SK-N-SH (cell line): ENCODE data around the gene FAM9C.

ENCODE experiments used
- RXRA ChIP-seq: IDR thresholded peaks from 2 replicates; pipeline ENCODE4 v1.4.0; 2012; ENCODE audit warnings: low read depth, mild to moderate bottlenecking, borderline replicate concordance
- SMC3 ChIP-seq: IDR thresholded peaks from 2 replicates; pipeline ENCODE4 v1.6.1; 2012; ENCODE audit warnings: low read depth, low read length, improper control_type of control experiment
- YY1 ChIP-seq: IDR thresholded peaks from 2 replicates; pipeline ENCODE4 v1.4.0; 2012; ENCODE audit warnings: low read depth, mild to moderate bottlenecking
- TF ChIP-seq, protein P1 (sequence below): fragments of 200-600 bp; sonication (generic); IDR thresholded peaks from 2 replicates; pipeline ENCODE4 v1.6.1; 2017; ENCODE audit warnings: antibody characterized with exemption, mild to moderate bottlenecking, moderate library complexity
- TF ChIP-seq, protein P2 (sequence below): IDR thresholded peaks from 2 replicates; pipeline ENCODE4 v1.4.0; 2012; ENCODE audit warnings: low read depth, borderline replicate concordance

DNA sequence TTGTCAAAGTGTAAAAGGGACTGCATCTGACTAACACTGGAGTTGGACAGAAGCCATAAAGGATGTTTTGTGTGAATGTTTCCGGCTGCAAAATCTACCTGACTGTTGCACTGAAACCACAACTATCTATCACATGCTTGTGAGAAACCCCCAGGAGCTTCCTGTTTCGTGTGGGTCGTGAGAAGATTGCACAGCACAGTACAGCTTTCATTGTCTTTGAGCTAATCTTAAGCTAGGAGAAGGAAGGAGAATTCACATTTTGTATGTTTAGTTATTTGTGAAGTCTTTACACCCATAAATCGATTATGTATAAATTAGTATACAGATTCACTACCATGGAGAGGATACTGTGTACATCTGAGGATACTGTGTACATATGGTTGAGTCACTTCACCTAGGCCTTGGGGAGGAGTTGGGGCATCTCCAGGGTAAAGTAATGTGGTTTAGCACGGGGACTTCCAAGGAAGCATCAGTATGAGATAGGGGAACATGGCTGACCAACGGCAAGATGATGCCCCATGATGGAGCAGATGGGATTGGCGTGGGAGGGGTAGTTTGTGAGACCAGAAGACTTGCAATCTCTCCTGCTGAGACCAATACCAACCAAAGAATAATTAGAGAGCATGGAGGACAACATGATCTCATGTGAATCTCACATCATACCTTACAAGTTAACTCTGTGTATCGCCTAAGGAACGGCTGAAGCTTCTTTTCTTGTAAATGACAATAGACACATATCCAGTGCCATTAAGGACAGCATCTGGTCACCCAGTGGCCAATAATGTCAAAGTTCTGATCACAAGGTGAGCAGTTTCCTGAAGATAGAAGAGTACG, 43.1 kb upstream of the FAM9C start:
- TF ChIP-seq RXRA (no peak), SMC3 (no peak), YY1 (no peak)
- TF ChIP-seq, protein P1, sequence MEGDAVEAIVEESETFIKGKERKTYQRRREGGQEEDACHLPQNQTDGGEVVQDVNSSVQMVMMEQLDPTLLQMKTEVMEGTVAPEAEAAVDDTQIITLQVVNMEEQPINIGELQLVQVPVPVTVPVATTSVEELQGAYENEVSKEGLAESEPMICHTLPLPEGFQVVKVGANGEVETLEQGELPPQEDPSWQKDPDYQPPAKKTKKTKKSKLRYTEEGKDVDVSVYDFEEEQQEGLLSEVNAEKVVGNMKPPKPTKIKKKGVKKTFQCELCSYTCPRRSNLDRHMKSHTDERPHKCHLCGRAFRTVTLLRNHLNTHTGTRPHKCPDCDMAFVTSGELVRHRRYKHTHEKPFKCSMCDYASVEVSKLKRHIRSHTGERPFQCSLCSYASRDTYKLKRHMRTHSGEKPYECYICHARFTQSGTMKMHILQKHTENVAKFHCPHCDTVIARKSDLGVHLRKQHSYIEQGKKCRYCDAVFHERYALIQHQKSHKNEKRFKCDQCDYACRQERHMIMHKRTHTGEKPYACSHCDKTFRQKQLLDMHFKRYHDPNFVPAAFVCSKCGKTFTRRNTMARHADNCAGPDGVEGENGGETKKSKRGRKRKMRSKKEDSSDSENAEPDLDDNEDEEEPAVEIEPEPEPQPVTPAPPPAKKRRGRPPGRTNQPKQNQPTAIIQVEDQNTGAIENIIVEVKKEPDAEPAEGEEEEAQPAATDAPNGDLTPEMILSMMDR: no peak
- TF ChIP-seq, protein P2, sequence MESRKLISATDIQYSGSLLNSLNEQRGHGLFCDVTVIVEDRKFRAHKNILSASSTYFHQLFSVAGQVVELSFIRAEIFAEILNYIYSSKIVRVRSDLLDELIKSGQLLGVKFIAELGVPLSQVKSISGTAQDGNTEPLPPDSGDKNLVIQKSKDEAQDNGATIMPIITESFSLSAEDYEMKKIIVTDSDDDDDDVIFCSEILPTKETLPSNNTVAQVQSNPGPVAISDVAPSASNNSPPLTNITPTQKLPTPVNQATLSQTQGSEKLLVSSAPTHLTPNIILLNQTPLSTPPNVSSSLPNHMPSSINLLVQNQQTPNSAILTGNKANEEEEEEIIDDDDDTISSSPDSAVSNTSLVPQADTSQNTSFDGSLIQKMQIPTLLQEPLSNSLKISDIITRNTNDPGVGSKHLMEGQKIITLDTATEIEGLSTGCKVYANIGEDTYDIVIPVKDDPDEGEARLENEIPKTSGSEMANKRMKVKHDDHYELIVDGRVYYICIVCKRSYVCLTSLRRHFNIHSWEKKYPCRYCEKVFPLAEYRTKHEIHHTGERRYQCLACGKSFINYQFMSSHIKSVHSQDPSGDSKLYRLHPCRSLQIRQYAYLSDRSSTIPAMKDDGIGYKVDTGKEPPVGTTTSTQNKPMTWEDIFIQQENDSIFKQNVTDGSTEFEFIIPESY: no peak
